Progenitor cell of endocrine pancreas (in vitro differentiated cells): ENCODE data around the gene RELL2. TPM values are rescaled to one million over a fixed set of nuclear protein-coding genes. Genes with fewer than 3 reads are reported as not detected.

ENCODE experiments used
- DNase-seq: peaks from one replicate; pipeline ENCODE4 v3.0.0; 2021; ENCODE audit warnings: low spot score; ENCODE audit not compliant: unreplicated experiment
- H3K27ac Mint-ChIP-seq: 2 replicates; pipeline ENCODE4 v1.8.0; 2021; ENCODE audit warnings: mild to moderate bottlenecking, moderate library complexity, mixed read lengths
- H3K27me3 Mint-ChIP-seq: 2 replicates; pipeline ENCODE4 v1.8.0; 2021; ENCODE audit warnings: mixed read lengths
- H3K36me3 Mint-ChIP-seq: 2 replicates; pipeline ENCODE4 v1.8.0; 2022; ENCODE audit warnings: mixed read lengths; ENCODE audit not compliant: insufficient read depth
- H3K4me1 Mint-ChIP-seq: 2 replicates; pipeline ENCODE4 v1.8.0; 2021; ENCODE audit warnings: low read depth, mixed read lengths
- H3K4me3 Mint-ChIP-seq: 2 replicates; pipeline ENCODE4 v1.8.0; 2021; ENCODE audit warnings: low read depth, mild to moderate bottlenecking, moderate library complexity, mixed read lengths
- H3K9me3 Mint-ChIP-seq: 2 replicates; pipeline ENCODE4 v1.8.0; 2021; ENCODE audit warnings: low read depth, mixed read lengths
- total RNA-seq: library from RNA; stranded (reverse); gene quantifications from 2 replicates; pipeline ENCODE4 v1.2.1, GENCODE V29; 2021
- TF ChIP-seq, protein P1 (sequence below): fragments of 200-600 bp; sonication (generic); IDR thresholded peaks from one replicate; pipeline ENCODE4 v1.5.0; 2021; ENCODE audit warnings: antibody characterized with exemption, mild to moderate bottlenecking; ENCODE audit not compliant: unreplicated experiment

Gene RELL2
- total RNA-seq, 1 donor from 2014 or later, result 5.2 TPM

DNA sequence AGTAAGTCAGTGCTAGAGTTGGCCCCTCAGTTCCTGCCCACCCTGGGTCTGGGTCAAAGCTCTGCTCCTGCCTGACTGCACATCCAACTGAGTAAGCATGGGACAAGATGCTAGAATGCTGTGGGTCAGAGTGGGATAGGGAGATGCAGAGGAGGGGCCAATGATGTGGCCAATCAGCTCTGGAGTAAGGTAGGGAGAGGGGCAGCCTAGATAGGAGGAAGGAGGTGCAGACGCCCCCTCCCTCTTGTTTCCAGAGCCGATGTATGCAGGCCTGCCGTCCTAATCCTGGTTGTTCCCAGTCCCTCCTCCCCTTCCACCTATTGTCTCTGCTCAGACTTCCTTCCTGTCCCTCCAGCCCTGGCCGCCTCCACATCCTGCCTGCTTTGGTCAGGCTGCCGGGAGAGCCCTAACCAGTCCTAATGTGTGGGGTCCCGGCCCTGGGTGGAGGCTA is 44.0 kb downstream of the RELL2 start:
- Mint-ChIP-seq H3K4me1 (peaks cover 5% of the 10 kb centered on the region), H3K4me3 (no peak overlapping the region), H3K27me3 (peaks cover 23% of the 10 kb centered on the region), H3K36me3 (peaks cover 2% of the 10 kb centered on the region), H3K9me3 (no peaks in the 10 kb centered on the region), H3K27ac (no peak overlapping the region)
- no peak for DNase-seq
- TF ChIP-seq, protein P1, sequence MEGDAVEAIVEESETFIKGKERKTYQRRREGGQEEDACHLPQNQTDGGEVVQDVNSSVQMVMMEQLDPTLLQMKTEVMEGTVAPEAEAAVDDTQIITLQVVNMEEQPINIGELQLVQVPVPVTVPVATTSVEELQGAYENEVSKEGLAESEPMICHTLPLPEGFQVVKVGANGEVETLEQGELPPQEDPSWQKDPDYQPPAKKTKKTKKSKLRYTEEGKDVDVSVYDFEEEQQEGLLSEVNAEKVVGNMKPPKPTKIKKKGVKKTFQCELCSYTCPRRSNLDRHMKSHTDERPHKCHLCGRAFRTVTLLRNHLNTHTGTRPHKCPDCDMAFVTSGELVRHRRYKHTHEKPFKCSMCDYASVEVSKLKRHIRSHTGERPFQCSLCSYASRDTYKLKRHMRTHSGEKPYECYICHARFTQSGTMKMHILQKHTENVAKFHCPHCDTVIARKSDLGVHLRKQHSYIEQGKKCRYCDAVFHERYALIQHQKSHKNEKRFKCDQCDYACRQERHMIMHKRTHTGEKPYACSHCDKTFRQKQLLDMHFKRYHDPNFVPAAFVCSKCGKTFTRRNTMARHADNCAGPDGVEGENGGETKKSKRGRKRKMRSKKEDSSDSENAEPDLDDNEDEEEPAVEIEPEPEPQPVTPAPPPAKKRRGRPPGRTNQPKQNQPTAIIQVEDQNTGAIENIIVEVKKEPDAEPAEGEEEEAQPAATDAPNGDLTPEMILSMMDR, result no peak

DNA sequence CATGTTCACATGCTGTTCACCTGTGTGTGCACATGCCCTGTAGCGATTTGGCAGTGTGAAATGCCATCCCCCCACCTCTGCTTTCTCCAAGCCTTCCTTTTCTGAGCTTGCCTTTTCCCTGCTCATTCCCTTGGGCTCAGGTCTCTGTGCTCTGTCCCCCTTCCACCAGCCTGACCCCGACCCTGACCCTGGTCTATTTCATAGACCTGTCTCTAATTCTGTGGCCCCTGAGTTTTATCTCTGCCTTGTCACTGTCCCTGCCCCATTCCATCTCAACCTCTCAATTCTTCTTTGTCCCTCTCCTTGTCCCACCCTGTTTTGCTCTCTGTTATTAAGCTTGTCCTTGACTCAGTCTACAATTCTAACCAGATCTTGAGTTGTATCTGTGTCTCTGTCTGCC is 44.5 kb downstream of the RELL2 start:
- peak overlapping the region; percentile 32 for H3K4me3 Mint-ChIP-seq
- peaks cover 23% of the 10 kb centered on the region for H3K27me3 Mint-ChIP-seq
- peaks cover 2% of the 10 kb centered on the region for H3K36me3 Mint-ChIP-seq
- peaks cover 5% of the 10 kb centered on the region for H3K4me1 Mint-ChIP-seq
- TF ChIP-seq, protein P1, result no peak
- no peak overlapping the region for H3K27ac Mint-ChIP-seq
- no peaks in the 10 kb centered on the region for H3K9me3 Mint-ChIP-seq
- DNase-seq, result no peak

DNA sequence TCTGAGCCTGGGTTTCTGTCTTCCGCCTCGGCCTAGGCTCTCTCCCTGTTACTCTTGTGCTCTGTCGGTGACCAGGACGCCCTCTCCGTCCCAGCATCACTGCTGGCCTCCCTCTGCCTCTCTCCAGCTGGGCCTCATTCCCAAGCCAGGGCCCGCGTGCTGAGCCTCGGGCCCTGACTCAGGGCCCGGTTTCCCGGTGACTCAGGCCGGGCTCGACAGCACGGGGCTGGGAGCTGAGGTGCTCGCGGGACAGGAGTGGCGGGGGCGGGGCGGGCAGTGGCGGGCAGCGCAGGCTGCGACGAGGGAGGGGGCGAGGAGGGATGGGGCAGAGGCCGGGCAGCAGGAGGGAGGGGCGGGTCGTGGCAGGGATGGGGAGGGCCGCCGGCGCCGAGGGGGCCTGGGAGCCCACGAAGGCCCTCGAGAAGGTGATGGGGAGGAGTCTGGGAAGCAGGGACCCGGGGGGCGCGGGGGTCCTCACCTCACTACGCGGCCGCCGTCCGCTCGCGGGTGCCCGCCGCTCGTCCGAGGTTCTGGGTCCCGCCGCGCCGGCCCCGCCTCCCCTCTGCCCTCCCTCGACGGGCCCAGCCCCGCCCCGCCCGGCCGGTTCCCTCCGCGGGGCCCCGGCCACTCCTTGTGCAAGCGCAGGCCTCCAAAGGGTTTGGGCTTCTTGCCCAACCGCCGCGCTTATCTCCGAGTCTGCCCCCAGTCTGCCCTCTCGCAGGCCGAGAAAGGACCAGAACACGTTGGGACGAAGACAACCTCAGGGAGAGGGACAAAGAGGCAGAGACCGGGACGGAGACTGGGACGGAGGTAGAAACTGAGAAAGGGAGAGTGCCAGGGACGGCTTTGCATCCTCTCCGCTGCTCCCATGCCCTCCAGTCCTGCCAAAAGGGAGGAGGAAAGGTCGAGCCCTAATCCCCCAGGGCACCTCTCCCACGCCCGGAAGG is 45.2 kb downstream of the RELL2 start, which contains the start of gene ARAP3:
TSS of gene ARAP3 (minus strand) at position 536 of the 947 bp plus-strand sequence. CDS start 1,744 bp downstream, outside the sequence.
- peaks cover 2% of the 10 kb centered on the region for H3K36me3 Mint-ChIP-seq
- H3K9me3 Mint-ChIP-seq, result no peaks in the 10 kb centered on the region
- peak within 1 kb of the TSS; percentile 41 for H3K4me3 Mint-ChIP-seq
- DNase-seq, result peak; percentile 30
- TF ChIP-seq, protein P1, result no peak
- peak within 1 kb of the TSS; percentile 16 for H3K27ac Mint-ChIP-seq
- peaks cover 28% of the 10 kb centered on the region for H3K27me3 Mint-ChIP-seq
- H3K4me1 Mint-ChIP-seq, result peaks cover 5% of the 10 kb centered on the region

- no peak overlapping the region for H3K4me3 Mint-ChIP-seq
- TF ChIP-seq, protein P1, result no peak
- H3K27ac Mint-ChIP-seq, result no peak overlapping the region
- H3K9me3 Mint-ChIP-seq, result no peaks in the 10 kb centered on the region
- H3K27me3 Mint-ChIP-seq, result peaks cover 33% of the 10 kb centered on the region
- H3K4me1 Mint-ChIP-seq, result peaks cover 5% of the 10 kb centered on the region
- H3K36me3 Mint-ChIP-seq, result no peaks in the 10 kb centered on the region
- DNase-seq, result no peak
These were observed 46.9 kb downstream of the RELL2 start for GRCh38 chr5:141683596-141684141.

GRCh38 chr5:141685591-141685990 is 48.8 kb downstream of the RELL2 start:
- Mint-ChIP-seq H3K9me3 (no peaks in the 10 kb centered on the region), H3K27ac (no peak overlapping the region), H3K4me1 (peaks cover 5% of the 10 kb centered on the region), H3K4me3 (no peak overlapping the region), H3K36me3 (no peaks in the 10 kb centered on the region), H3K27me3 (peaks cover 50% of the 10 kb centered on the region)
- TF ChIP-seq, protein P1, result no peak
- DNase-seq, result no peak
